Tibial nerve (tissue), 4 donors: ENCODE results near the gene CAT.

Experiments used
- EP300 ChIP-seq, 2 donors: sonication (generic); formaldehyde crosslinking; IDR thresholded peaks; one replicate each; pipeline ENCODE4 v1.6.1; 2017; ENCODE audit warnings: antibody characterized with exemption in 2 of 2, mild to moderate bottlenecking in 1 of 2
- POLR2A ChIP-seq, 2 donors: fragments of 450-650 bp; IDR thresholded peaks; one replicate each; pipeline ENCODE4 v1.6.1; 2017; ENCODE audit warnings: antibody characterized with exemption in 2 of 2, mild to moderate bottlenecking in 2 of 2, moderate library complexity in 2 of 2
- TF ChIP-seq, protein P1 (sequence below), 5 experiments: fragments of 200-600 bp in 3 of 5; fragments of 450-650 bp in 2 of 5; sonication (generic) in 3 of 5; IDR thresholded peaks; one replicate each; pipeline ENCODE4 v1.5.1; 2016 to 2019; ENCODE audit warnings: antibody characterized with exemption in 5 of 5, mild to moderate bottlenecking in 3 of 5, moderate library complexity in 2 of 5

DNA sequence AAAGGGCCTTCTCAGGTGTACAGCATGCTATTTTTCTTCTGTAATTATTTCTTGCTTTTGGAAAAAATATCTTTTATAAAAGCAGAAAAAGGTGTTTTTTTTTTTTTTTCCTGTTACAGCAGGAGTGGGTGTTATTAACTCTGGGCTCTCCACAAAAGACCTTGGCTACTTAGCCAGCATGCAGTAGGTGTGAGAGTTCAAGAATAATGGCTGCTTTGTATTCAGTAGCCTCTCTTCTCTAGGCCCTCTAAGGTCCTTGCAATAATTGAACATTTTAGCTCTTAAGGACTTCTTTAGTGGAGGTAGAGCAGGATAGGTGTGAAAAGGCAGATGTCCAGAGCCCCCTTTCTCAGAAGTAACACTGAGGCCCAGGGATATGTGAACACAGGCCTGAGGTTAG lies 71.5 kb downstream of the CAT start:
- TF ChIP-seq EP300 (IDR thresholded peaks at IDR 0.05) (no peak), POLR2A (IDR thresholded peaks at IDR 0.05) (no peak)
- TF ChIP-seq, protein P1, sequence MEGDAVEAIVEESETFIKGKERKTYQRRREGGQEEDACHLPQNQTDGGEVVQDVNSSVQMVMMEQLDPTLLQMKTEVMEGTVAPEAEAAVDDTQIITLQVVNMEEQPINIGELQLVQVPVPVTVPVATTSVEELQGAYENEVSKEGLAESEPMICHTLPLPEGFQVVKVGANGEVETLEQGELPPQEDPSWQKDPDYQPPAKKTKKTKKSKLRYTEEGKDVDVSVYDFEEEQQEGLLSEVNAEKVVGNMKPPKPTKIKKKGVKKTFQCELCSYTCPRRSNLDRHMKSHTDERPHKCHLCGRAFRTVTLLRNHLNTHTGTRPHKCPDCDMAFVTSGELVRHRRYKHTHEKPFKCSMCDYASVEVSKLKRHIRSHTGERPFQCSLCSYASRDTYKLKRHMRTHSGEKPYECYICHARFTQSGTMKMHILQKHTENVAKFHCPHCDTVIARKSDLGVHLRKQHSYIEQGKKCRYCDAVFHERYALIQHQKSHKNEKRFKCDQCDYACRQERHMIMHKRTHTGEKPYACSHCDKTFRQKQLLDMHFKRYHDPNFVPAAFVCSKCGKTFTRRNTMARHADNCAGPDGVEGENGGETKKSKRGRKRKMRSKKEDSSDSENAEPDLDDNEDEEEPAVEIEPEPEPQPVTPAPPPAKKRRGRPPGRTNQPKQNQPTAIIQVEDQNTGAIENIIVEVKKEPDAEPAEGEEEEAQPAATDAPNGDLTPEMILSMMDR (IDR thresholded peaks at IDR 0.05): no peak
